Measurements from ENCODE around the gene FAM163A.

FAM163A gene

DNA sequence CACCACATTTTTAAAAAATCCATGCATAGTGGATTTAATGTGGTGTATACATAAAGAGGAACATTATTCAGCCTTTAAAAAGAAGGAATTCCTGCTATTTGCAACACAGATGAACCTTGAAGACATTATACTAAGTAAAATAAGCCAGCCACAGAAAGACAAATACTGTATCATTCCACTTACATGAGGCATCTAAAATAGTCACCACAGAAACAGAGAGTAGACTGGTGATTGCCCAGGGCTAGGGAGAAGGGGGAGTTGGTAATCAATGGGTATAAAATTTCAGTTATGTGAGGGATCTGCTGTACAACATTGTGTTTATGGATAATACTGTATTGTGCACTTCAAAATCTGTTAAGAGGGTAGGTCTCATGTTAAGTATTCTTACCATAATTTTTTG lies 10.0 kb downstream of the FAM163A start:
- DNase-seq: no peak

DNA sequence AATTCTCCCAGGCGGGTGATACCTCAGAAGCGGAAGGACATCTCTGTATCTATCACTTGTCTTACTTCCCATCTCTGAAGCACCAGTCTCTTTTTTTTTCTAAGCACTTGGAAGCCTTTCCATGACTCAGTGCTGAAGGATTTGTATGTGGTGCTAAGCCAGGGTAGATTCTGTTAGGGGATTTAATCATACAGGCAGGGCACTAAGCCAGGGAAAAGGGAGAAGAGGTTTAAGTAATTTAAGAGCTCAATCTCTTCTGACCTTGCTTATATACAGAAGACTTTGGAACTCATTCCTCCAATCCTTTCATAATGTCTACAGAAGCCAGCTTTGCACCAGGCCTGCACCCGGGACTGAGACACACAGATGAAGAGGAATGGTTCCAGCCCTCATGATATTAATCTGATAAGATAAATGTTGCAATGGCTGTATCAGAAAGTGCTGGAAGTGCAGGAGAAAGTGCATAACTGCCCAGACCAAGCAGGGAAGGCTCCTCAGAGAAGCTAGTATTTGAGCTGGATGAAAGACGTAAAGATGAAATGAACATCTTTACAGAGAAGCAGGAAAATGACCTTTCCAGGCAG lies 11.0 kb downstream of the FAM163A start:
- DNase-seq: no peak

DNA sequence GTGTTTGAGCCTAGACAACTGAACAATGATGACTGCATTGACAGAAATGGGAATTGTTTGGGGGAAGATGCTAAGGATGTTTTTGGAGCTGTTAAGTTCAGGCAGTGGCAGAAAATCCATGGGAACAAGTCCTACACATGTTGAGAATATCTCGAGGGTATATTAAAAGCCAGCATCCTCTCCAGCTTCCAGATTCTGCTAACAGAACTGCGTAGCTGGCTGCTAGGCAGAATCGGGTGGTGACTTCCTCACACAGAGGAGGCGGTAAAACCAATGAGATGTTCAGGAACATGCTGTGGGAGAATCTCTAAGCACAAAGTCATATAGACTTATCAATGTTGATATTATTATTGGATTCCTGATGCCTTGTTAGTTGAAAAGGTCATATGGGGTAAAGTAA lies 14.8 kb downstream of the FAM163A start:
- DNase-seq: no peak

DNA sequence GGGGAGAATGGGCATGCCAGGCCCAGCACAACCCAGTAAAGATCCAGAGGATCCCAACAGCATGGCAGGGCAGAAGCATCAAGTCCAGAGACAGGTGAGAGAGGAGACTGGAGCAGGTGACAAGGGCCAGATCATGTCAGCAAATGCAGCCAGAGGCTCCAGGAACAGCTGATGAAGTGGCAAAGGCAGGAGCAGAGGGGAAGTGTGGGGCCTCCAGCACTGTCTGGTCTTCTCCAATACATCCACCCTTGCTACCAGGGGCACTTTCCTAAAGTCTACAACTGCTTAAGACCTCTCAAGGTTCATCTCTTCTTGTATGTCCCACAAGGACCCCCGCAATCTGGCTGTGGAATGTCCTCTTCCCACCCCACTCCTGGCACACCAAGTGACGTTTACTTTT lies 17.4 kb downstream of the FAM163A start:
- no peak for DNase-seq

DNA sequence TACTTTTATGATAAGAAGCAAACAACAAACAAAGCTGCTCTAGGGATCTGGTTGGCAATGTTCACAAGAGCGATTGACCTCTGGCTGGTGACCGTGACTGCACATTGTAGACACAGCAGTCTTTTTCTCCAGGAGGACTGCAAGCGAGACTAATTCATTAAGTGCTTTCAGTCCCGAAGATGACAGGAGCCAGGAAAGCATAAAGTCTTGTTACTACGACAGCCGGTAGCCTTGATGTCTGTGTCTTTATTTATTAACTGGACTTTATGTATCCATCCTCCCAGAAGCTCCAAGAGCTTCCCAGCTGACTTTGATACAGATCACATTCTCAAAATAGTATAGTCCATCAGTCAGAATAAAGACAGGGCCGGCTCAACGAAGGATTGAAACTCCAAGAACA lies 18.2 kb downstream of the FAM163A start:
- DNase-seq: no peak

DNA sequence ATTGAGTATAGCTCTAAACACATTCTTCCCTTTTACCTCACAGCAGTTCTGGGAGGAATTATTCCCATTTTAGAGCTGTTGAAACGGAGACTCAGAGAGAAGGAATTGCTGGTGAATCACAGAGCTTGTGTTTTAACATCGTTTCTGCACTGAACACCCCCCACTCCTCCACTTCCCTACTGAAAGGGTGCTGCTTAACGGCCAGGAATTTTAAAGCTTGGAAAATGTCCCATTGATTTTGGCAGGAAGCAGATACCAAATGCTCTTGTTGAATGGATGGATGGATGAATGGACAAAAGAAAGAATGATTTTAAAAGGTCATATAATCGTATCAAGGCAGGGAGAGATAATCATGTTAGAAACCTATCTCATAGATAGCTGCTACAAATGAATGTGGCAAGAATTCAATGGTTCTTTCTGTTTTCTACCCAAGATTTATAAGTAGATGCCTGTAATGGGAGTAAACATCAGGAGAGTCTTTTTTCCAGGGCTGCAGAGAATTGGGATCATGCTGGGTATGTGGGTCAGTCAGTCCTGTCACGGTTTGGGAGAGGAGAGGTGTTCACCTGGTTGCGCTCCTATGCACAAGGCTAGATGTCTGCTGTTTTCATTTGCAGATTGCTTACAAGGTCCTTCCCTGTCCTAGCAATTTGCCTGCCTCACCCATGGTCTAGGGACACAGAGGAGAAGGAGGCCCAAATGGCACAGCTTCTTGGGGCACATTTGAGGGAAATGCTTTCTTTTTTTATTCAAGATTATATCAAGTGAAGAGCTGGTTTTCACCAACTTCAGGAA lies 19.0 kb downstream of the FAM163A start:
- DNase-seq: no peak

DNA sequence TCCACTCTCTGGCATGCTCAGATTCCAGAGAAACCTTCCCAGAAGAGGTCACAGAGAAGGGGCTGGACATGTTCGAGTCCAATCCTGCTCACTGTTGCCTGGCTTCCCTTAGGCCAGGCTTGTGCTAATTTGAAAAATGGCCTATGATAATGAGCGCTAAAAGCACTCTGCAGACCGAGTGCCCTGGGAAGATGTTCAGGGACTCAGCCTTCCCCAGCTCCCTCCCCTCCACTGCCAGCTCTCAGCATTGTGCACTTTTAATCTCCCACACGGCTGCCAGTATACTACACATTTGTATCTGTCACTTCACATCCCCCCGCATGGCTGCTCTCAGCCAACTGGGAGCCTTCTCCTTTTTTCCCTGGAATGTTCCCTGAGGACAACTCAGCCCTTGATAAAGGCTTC lies 24.1 kb downstream of the FAM163A start:
- no peak for DNase-seq

DNA sequence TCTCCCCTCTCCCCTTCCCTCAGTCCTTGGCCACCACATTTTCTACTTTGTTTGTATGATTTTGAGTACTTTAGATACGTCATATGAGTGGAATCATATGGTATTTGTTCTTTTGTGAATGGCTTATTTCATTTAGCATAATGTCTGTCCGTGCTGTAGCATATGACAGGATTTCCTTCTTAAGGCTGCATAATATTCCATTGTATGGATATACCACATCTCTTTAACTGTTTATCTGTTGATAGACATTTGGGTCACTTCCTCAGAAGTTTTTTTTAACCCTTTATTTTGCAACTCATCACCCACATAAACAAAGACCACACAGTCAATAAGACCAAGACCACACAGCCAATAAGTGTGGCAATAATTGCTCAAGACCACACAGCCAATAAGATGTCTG lies 24.9 kb downstream of the FAM163A start:
- DNase-seq: no peak

DNA sequence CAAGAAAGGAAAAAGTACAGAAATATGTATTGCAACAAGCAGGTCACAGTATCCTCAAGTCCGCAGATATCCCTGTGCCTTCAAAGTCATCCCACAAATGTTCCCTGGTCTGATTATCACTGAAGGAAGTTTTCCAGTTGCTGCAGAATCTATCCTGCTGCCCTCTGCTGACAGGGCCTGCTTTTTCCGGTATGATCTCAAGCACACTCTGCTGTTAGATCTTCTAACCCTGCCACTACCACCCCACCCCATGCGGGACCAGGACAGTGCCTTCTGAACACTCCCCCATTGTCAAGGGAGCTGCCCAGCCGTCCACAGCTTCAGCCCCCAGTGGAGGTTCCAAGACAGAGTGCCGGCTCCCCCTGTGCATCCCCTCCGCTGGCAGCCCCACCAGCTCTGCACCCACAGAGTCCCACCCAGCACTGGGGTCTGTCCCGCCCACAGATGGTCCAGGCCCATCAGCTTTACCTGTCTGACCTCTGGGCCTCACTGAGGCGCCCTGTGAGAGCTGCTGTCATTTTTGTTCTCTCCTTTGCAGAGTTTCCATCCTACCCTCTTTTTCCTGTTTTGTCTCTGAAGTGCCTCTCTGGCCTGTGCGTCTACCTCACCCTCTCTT lies 27.9 kb downstream of the FAM163A start:
- no peak for DNase-seq

DNA sequence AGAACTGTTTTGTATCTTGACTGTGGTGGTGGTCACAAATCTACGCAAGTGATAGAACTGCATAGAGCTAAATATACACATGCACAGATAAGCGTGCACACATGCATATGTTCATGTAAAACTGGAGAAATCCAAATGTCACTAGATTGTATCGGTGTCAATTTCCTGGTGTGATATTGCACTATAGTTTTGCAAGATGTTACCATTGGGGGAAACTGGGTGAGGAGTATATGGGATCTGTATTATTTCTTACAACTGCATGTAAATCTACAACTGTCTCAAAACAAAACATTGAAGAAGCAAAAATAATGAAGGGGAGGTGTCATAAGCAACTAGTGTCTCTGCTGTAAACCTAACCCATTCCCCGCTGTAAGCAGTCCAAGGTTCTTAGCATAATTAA lies 30.2 kb downstream of the FAM163A start:
- no peak for DNase-seq

- DNase-seq: no peak
These were observed 30.9 kb downstream of the FAM163A start for GRCh38 chr1:179774000-179774399.

- no peak for DNase-seq
These were observed 31.5 kb downstream of the FAM163A start for GRCh38 chr1:179774566-179774965.

- no peak for DNase-seq
These were observed 31.9 kb downstream of the FAM163A start for GRCh38 chr1:179775009-179775408.

GRCh38 chr1:179776831-179777230 lies 33.7 kb downstream of the FAM163A start:
- DNase-seq: no peak

- no peak for DNase-seq
These were observed 34.6 kb downstream of the FAM163A start for GRCh38 chr1:179777731-179778130.

- DNase-seq: no peak
These were observed 36.7 kb downstream of the FAM163A start for GRCh38 chr1:179779645-179780272.

- DNase-seq: no peak
These were observed 38.9 kb downstream of the FAM163A start for GRCh38 chr1:179781962-179782361.

- no peak for DNase-seq
These were observed 41.9 kb downstream of the FAM163A start for GRCh38 chr1:179785031-179785431.

DNA sequence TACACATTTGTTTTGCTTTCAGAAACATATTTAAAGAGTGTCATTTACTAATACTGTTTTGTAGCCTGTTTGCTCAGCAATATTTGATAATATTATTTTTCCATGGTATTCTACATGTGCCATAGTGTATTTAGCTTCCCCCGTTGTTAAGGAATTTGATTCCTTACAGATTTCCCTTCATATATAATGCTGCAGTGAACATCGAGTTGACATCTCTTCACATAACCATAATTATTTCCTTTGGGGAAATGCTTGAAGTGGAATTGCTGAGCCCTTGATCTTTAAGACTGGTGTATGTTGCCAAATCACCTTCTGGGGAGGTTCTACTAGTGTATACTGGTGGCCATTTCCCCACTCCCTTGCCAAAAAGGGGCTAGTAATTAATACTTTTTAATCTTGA lies 42.6 kb downstream of the FAM163A start:
- no peak for DNase-seq

DNA sequence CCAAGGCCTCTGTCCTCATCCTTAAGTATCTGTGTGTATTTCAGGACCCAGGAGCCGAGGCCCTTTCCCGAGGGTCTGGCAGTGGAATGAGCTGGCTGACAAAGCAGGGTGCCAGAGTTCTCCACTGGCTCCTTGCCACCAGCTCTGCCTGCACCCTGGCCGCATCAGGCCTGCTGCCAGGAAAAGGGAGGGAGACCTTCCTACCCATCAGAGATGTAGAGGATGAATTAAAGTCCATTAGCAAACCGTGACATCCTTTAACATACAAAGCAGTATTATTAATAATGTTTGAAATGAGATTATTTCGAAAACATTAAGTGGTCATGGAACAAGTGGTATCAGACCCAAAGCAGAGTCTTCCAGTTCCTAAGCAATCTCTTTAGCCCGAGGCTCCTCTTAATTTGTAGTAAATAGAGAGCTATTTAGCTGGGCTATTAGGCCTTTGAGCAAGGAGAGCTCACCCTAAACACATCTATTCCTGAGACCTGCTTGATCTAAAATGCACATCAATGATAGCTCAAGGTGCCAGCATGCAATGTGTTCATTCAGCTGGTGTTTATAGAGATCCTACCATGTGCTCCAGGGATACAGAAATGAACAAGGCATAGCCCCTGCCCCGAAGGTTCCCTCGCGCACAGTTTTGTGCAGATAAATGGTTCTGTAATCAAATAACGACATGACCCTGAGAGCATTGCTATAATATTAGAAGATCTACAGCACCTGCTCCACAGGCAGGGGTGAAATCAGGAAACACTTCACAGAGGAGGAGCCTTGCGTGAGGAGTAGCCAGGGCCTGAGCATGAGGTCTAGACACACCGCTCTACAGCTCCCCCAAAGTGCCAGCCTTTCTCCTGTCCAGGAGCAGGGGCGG lies 44.0 kb downstream of the FAM163A start:
- no peak for DNase-seq

- no peak for DNase-seq
These were observed 45.2 kb downstream of the FAM163A start for GRCh38 chr1:179788259-179788658.

DNA sequence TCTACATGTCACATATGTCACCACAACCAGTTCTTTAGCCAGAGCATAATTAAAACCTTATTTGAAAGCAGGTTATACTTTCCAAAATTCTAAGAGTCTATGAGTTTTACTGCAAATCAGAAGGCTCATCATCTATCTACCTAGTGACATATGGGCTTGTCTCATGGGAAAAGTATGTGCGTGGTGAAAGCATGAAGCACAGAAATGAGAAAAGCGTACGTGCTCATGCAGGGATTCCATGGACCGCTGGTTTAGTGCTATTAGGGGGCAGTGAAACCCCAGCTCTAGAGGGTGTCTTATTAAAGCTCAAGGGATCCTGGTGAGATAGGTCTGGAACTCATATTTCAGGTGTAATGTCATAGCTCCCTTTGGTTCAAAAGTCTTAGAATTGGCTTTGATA lies 50.2 kb downstream of the FAM163A start:
- no peak for DNase-seq

DNA sequence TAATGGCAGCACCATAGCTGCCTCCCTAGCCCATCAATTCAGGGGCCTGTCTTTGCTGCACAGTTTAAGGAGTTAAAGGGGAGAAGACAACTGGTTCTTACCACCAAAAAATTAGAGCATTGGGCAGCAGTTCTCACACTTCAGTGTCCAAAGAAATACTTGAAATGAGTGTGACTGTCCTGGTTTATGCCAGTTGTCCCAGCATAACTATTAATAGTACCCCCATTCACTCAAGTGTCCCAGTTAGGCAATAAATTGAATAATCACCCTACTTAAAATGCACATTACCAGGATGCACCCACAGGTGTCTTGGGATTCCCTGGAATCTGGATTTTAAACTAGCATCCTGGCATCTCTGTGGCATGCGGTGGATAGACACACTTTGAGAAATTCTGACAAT lies 51.1 kb downstream of the FAM163A start:
- DNase-seq: no peak
